Esophagus squamous epithelium (tissue), 5 donors: ENCODE data around the gene THRA. TPM values are rescaled to one million over a fixed set of nuclear protein-coding genes. Genes with fewer than 3 reads are reported as not detected.

Experiments used
- DNase-seq: peaks from one replicate; lab custom pipeline; 2025; lab: John Stamatoyannopoulos, UW
- H3K27ac ChIP-seq, 4 donors: fragments of 200-600 bp; sonication (generic); one replicate each; pipeline ENCODE4 v1.5.1; 2016 to 2019; ENCODE audit warnings: mild to moderate bottlenecking in 1 of 4
- H3K27me3 ChIP-seq, 4 donors: fragments of 200-600 bp; sonication (generic); 1 replicate in 3 of 4; 2 replicates in 1 of 4; pipeline versions ENCODE4 v1.5.1 to v1.6.0; 2017 to 2021; ENCODE audit warnings: antibody characterized with exemption in 1 of 4
- H3K36me3 ChIP-seq, 3 donors: fragments of 200-600 bp; sonication (generic); one replicate each; pipeline ENCODE4 v1.5.1; 2016 to 2019
- H3K4me1 ChIP-seq, 3 donors: fragments of 200-600 bp; sonication (generic); one replicate each; pipeline ENCODE4 v1.5.1; 2017 to 2019
- H3K4me3 ChIP-seq, 4 donors: fragments of 200-600 bp; sonication (generic); 1 replicate in 3 of 4; 2 replicates in 1 of 4; pipeline ENCODE4 v1.5.1; 2016 to 2019; ENCODE audit warnings: mild to moderate bottlenecking in 2 of 4, moderate library complexity in 1 of 4
- H3K9me3 ChIP-seq, 3 donors: fragments of 200-600 bp; sonication (generic); one replicate each; pipeline ENCODE4 v1.5.1; 2016 to 2019
- CTCF ChIP-seq, 6 experiments: fragments of 450-650 bp in 4 of 6; fragments of 200-600 bp in 2 of 6; sonication (generic) in 2 of 6; IDR thresholded peaks; one replicate each; pipeline ENCODE4 v1.5.1; 2016 to 2019; ENCODE audit warnings: antibody characterized with exemption in 6 of 6, mild to moderate bottlenecking in 4 of 6, moderate library complexity in 4 of 6
- POLR2A ChIP-seq, 4 donors: fragments of 450-650 bp; IDR thresholded peaks; one replicate each; pipeline ENCODE4 v1.6.1; 2017; ENCODE audit warnings: antibody characterized with exemption in 4 of 4, mild to moderate bottlenecking in 4 of 4, moderate library complexity in 3 of 4
- WGBS, 2 donors: methylation state at CpG; one replicate each; pipeline ENCODE4 v1.1.5; 2018; 5-methylcytosine and 5-hydroxymethylcytosine counted together
- intact Hi-C: fragments of 100-400 bp; cut with DNase I; formaldehyde crosslinking; loops from one replicate; pipeline ENCODE4 v1.15.0; 2022
- total RNA-seq, 4 donors: library from RNA; depleted of rRNA; stranded (reverse); fragments of >200 nt; gene quantifications; one replicate each; pipeline ENCODE4 v1.1.0, GENCODE V29; 2016
- donor health status: DM: yes; HTN: yes; CAD: no.

THRA gene
- total RNA-seq, 4 donors from 2014 or later = 4.2 to 27.1 (median 13.4) TPM

DNA sequence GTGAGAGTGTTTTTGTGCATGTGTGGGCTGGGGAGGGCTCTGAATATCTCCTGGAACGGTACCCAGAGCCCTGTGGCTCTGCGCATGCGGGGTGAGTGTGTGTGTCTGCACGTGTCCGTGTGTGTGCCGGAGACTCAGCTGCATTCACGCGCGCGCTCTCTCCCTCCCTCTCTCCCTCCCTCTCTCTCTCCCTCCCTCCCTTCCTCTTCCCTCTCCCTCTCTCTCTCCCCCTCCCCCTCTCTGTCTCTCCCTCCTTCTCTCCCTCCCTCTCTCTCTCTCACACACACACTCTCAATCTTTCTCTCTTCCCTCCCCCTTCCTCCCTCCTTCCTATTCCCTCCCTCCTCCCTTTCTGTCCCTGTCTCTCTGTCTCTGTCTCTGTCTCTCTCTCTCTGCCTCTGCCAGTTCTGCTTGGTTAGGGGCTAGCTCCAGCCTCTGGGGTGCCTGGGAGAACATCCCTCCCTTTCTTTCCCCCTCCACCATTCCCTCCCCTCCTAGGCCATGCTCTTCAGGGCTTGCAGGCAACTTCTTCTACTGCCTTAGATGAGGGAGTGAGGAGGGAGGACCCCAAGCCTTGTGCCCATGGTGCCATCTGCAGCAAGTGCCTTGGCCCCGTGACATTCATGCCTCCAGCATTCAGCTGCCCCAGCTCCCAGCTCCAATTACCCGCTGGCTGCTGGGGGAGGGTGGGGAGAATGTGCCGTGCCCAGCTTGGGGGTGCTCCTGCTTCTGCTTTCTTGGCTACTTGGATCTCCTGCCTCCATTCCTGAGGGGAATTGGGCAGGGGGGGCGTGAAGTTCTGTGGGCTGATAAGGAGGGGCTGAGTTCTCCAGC is 6.4 kb downstream of the THRA start:
- DNase-seq = no peak
- Histone ChIP-seq H3K4me3 (peak overlapping the region in 3 of 4 donors; percentile 31 to 46 (median 34)), H3K27ac (peak overlapping the region; percentile 80 to 93 (median 90))

DNA sequence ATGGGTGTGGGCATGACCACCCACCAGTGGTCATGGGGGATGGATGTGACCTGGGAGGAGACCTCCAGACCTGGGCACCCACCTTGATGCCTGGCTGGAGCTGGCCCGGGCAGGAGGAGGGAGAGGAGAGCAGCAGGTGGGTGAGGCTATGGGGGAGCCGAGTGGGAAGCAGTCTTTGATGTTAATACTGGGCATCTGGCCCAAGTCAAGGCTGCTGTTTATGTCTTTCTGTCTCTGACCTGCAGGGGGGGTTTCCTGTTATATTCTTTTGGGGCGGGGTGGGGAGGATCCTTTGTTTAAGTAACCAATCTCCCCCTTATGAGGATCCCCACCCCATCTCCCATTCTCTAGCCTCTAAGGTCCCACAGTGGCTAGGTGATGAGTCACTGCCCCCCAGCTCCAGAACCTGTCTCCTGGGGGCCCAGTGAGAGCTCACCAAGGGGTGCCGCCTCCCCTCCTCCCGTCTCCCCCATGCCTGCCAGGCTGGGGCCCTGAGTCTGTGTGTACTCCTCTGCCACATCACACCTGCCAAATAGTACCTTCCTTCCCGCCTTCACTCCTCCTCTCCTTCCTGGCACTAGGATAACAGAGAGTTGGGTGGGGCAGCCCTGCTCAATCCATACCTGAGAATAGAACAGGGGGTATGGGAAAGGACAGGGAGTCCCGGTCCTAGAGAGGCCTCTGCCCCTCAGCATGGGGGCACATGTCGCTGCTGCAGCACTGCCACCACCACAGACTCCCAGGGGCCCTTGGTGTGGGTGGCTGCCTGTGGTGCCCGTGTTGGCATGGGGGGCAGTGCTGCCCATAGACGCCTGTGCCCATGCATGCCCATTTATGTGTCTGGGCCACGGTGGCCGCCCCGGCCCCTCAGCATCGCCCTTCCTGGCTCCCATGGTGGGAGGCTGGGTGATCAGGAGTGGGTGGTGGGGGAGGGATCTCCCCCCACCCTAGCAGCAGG is 7.3 kb downstream of the THRA start:
- peak in 1 of 4 donors; percentile 21 for TF ChIP-seq POLR2A (IDR thresholded peaks at IDR 0.05)
- peak in 4 of 6 experiments; percentile 17 to 38 (median 31) for TF ChIP-seq CTCF (IDR thresholded peaks at IDR 0.05)
- intact Hi-C loops = loop anchor here (10.0 kb wide), 1 partner anchor 45 kb away; no protein-coding TSS in a partner anchor
- peak overlapping the region; percentile 80 to 93 (median 90) for H3K27ac ChIP-seq
- peak overlapping the region in 3 of 4 donors; percentile 31 to 46 (median 34) for H3K4me3 ChIP-seq
- no peaks in the 10 kb centered on the region for H3K9me3 ChIP-seq
- H3K36me3 ChIP-seq = peaks cover 0 to 10% (median 0%) of the 10 kb centered on the region in 3 donors
- H3K4me1 ChIP-seq = peaks cover 77 to 100% (median 79%) of the 10 kb centered on the region in 3 donors
- WGBS, 2 donors = 13 to 20% methylated on average over 5 to 6 of the region's 14 CpGs
- DNase-seq = no peak
- no peaks in the 10 kb centered on the region for H3K27me3 ChIP-seq

More for the DNA sequence above, 6.4 kb downstream of the THRA start:
- WGBS, 2 donors = 0% methylated on average over 10 of the region's 14 CpGs
- TF ChIP-seq POLR2A (IDR thresholded peaks at IDR 0.05) (peak in 2 of 4 donors; percentile 1 to 25), CTCF (IDR thresholded peaks at IDR 0.05) (peak in 1 of 6 experiments; percentile 17)
- no peaks in the 10 kb centered on the region for H3K9me3 ChIP-seq
- intact Hi-C loops = loop anchor here (10.0 kb wide), 1 partner anchor 46 kb away; no protein-coding TSS in a partner anchor
- peaks cover 77 to 100% (median 84%) of the 10 kb centered on the region in 3 donors for H3K4me1 ChIP-seq
- peaks cover 0 to 1% (median 0%) of the 10 kb centered on the region in 3 donors for H3K36me3 ChIP-seq
- H3K27me3 ChIP-seq = no peaks in the 10 kb centered on the region

DNA sequence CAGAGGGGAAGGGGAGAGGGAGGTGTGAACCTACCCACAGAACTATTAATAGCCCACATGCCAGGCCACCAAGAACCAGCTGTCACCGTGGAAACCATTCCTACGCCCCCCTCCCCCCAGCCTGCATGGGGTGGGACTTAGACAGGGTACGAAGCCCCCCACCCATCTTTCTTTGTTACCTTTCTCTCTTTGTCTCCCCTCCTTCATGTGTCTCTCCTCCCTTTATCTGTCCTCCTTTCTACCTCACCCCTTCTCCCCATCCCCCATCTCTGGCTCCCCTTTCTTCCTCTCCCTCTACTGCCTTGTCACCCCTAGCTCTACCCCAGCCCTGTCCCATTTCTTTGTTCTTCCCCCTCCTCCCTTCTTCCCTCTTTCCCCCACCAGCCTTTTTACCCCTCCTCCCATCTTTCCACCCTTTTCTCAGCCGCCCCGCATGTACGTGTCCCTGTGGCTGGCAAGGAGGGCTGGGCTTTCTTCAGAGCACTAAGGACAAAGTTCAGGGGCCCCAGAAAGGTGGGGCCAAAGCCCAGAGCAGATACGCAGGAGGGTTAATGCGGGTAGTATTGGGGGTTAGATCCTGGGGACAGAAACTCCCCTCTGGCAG is 8.0 kb downstream of the THRA start:
- H3K4me3 ChIP-seq = peak overlapping the region in 3 of 4 donors; percentile 31 to 46 (median 34)
- no peaks in the 10 kb centered on the region for H3K27me3 ChIP-seq
- peaks cover 0 to 13% (median 0%) of the 10 kb centered on the region in 3 donors for H3K36me3 ChIP-seq
- DNase-seq = no peak
- no peak for TF ChIP-seq CTCF (IDR thresholded peaks at IDR 0.05)
- TF ChIP-seq POLR2A (IDR thresholded peaks at IDR 0.05) = no peak
- peak overlapping the region; percentile 80 to 93 (median 90) for H3K27ac ChIP-seq
- intact Hi-C loops = no loop called here
- no peaks in the 10 kb centered on the region for H3K9me3 ChIP-seq
- 16 to 26% methylated on average over 3 to 6 of the region's 8 CpGs for WGBS, 2 donors
- peaks cover 77 to 100% (median 79%) of the 10 kb centered on the region in 3 donors for H3K4me1 ChIP-seq

DNA sequence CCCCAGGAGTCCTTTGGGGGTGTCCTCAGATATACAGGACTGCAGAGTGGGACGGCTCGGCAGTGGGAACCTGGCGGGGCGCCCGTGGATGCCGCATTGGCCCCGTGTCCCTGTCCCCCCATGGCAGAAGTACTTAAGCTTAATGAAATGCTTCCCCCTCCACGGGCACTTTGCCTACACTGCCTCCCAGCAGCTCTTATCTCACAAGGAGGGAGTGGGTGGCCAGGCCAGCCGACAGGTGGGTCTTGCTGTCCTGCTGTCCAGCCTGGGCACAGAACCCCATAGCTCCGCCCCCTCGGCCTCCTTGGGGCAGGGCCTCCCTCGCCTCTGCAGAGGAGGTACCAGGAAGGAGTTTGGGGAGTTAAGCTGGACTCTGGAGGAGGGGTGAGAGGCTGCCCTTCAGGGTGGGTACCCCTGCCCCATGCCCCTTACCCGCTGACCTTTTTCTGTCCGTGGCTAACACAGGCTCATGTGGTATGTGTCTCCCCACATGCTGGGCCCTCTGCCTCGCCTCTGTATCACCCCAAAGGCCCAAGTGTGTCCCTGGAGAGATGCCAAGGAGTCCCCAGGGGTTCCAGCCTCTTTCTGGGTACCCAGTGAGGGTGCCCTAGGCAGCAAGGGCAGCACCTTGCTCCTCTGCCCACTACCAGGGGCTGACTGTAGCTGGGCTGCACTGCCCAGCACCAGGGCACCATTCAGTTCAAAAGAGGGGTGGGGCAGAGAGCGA is 8.7 kb downstream of the THRA start:
- intact Hi-C loops = no loop called here
- Histone ChIP-seq H3K9me3 (no peaks in the 10 kb centered on the region), H3K4me1 (peaks cover 80 to 100% (median 81%) of the 10 kb centered on the region in 3 donors), H3K36me3 (peaks cover 0 to 19% (median 0%) of the 10 kb centered on the region in 3 donors), H3K4me3 (peak overlapping the region in 2 of 4 donors; percentile 34 to 46), H3K27ac (peak overlapping the region; percentile 80 to 93 (median 90)), H3K27me3 (no peaks in the 10 kb centered on the region)
- DNase-seq = no peak
- TF ChIP-seq CTCF (IDR thresholded peaks at IDR 0.05) (no peak), POLR2A (IDR thresholded peaks at IDR 0.05) (no peak)
- 33 to 42% methylated on average over 3 to 9 of the region's 16 CpGs for WGBS, 2 donors
